HG03060 (cell line): ENCODE measurements around the gene SPANXD.
"Not testable (repeated sequence)": the region's sequence is repeated elsewhere in the genome, so short reads cannot be mapped to it uniquely, and the experiment has no call there.

Experiments
- ATAC-seq: cut with Tn5 transposase; IDR thresholded peaks from one replicate; pipeline ENCODE4 v1.9.1; 2021; ENCODE audit warnings: low read depth, moderate number of reproducible peaks; ENCODE audit not compliant: unreplicated experiment

The SPANXD gene

GRCh38 chrX:141698639-141699038 is at the start of gene SPANXD:
TSS of gene SPANXD (minus strand) at chrX:141698739. CDS start at chrX:141698405, 334 bp downstream.
- not testable (repeated sequence) for ATAC-seq

- no peak for ATAC-seq
Observed at GRCh38 chrX:141742666-141743065, 44.1 kb upstream of the SPANXD start.

GRCh38 chrX:141736656-141737055 is 38.1 kb upstream of the SPANXD start:
- ATAC-seq, result no peak

GRCh38 chrX:141733371-141733770 is 34.8 kb upstream of the SPANXD start:
- ATAC-seq, result no peak

- no peak for ATAC-seq
Observed at GRCh38 chrX:141732031-141732430, 33.5 kb upstream of the SPANXD start.

GRCh38 chrX:141724186-141724585 is 25.6 kb upstream of the SPANXD start:
- ATAC-seq, result no peak

- no peak for ATAC-seq
Observed at GRCh38 chrX:141714680-141715079, 16.1 kb upstream of the SPANXD start.

- ATAC-seq, result no peak
Observed at GRCh38 chrX:141701072-141701471, 2.5 kb upstream of the SPANXD start.

- no peak for ATAC-seq
Observed at GRCh38 chrX:141673946-141674345, 24.6 kb downstream of the SPANXD start.

- ATAC-seq, result no peak
Observed at GRCh38 chrX:141669689-141670088, 28.9 kb downstream of the SPANXD start.

GRCh38 chrX:141668371-141668770 is 30.2 kb downstream of the SPANXD start:
- ATAC-seq, result no peak

GRCh38 chrX:141662781-141663180 is 35.8 kb downstream of the SPANXD start:
- ATAC-seq, result no peak

- no peak for ATAC-seq
Observed at GRCh38 chrX:141652286-141652685, 46.3 kb downstream of the SPANXD start.
